Measurements from ENCODE around the gene SERPINB2.
A peak's percentile ranks its signal among the peaks of the same experiment; 100 is the strongest.
"Not testable (repeated sequence)": the region's sequence is repeated elsewhere in the genome, so short reads cannot be mapped to it uniquely, and the experiment has no call there.

The SERPINB2 gene

DNA sequence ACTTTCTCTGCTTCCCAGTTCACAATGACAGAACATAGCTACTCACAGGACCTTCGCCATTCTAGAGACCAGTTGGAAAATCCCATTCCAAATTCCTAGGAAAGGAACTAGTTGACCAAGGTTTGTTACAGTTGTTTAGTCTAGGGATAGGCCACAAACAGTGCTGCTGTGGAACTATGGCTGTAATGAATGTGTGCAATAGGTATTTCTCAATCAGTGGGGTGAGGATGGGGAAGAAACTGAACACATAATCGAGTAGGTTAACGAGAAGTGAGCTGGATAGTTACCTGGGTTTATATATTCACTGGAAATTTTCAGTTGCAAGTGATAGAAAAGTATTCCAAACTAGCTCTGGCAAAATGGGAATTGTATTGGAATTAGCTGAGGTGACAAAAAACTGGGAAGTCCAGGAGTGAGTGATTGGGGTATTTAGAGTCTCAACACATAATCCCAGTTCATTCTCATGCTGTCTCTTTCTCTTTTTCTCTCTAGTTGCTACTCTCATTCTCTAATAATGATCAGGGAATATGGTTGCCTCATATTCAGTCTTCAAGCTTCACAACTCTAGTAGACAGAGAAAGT, 43.4 kb downstream of the SERPINB2 start:
- DNase-seq (ENCODE audit: extremely low read depth in 1 of 2, low read depth in 1 of 2), result no peak

- DNase-seq (ENCODE audit: extremely low read depth in 1 of 2, low read depth in 1 of 2), result peak in 1 of 2 donors; percentile 28
These were observed 48.8 kb downstream of the SERPINB2 start for GRCh38 chr18:63936156-63936931.

DNA sequence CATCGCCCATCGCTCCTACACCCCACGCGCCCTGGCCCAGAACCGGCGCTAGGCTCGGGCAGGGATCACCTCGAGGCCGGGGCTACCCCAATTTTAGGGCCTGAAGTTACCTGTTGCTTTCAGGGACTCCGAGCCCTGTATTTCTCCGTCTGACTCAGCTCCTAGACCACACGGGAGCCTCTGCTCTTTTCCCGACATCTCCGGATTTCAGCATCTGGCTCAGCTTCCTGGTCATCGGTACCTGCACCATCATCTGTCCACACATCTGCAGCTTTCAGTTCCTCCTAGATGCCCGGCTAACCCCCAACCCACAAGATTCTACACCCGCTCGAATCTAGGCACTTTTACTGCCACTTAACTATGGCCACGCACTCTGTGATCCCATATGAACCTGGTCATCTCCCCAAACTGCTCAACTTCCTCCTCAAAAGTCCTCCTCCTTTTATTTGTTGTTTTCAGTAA, 49.5 kb downstream of the SERPINB2 start:
- no peak for DNase-seq (ENCODE audit: extremely low read depth in 1 of 2, low read depth in 1 of 2)

DNA sequence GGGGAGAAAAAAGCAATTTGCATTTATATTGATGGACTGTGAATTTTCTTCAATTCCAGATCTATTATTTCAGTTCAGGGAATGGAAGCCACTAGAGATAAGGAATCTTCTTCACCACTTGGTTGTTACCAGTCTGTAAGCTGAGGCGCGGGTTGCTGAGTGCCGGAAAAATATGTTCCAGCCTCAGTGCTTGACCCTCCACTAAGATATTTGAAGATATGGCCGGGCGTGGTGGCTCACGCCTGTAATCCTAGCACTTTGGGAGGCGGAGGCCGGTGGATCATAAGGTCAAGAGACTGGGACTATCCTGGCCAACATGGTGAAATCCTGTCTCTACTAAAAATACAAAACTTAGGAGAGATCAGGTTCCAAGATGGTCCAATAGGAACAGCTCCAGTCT, 52.5 kb downstream of the SERPINB2 start:
- no peak for DNase-seq (ENCODE audit: extremely low read depth in 1 of 2, low read depth in 1 of 2)

- not testable (repeated sequence) for DNase-seq (ENCODE audit: extremely low read depth in 1 of 2, low read depth in 1 of 2)
These were observed 53.1 kb downstream of the SERPINB2 start for GRCh38 chr18:63940543-63941050.

GRCh38 chr18:63947051-63947790, 59.7 kb downstream of the SERPINB2 start:
- no peak for DNase-seq (ENCODE audit: extremely low read depth in 1 of 2, low read depth in 1 of 2)

GRCh38 chr18:63949068-63949737, 61.7 kb downstream of the SERPINB2 start, which contains the start of gene HMSD:
Gene HMSD, plus strand, starts transcription at chr18:63949301. Its CDS starts 4,155 bp downstream, at chr18:63953456.
- peak in 1 of 2 donors; percentile 16 for DNase-seq (ENCODE audit: extremely low read depth in 1 of 2, low read depth in 1 of 2)

DNA sequence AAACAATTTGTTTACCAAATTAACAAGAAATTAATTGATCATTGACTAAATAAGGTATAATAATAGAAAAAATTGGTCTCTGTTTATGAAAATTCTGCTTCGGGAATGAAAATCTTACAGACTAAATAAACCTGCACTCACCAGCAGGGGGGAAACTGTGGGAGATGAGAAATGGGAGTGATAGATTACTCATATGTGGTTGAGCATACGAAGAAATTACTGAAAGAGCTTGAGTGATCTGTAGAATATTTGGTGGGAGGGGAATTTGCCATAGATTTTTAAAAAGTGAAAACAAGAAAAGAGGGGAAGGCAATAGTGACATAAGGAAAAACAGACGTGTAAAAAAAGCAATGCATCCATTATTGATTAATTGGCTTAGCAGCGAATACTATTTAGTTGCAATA, 63.8 kb downstream of the SERPINB2 start:
- DNase-seq (ENCODE audit: extremely low read depth in 1 of 2, low read depth in 1 of 2), result no peak
